ENCODE results near the gene METTL9.
"Not testable (repeated sequence)": the region's sequence is repeated elsewhere in the genome, so short reads cannot be mapped to it uniquely, and the experiment has no call there.

METTL9 gene

DNA sequence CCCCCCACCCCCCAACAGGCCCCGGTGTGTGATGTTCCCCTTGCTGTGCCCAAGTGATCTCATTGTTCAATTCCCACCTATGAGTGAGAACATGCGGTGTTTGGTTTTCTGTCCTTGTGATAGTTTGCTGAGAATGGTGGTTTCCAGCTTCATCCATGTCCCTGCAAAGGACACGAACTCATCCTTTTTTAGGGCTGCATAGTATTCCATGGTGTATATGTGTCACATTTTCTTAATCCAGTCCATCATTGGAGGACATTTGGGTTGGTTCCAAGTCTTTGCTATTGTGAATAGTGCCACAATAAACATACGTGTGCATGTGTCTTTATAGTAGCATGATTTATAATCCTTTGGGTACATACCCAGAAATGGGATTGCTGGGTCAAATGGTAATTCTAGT is 91.6 kb downstream of the METTL9 start:
- POLR2A ChIA-PET; H3K4me3 ChIP-seq (ENCODE audit: control insufficient read depth in 1 of 7, extremely low read depth in 1 of 7, insufficient read depth in 4 of 7, low read depth in 2 of 7, low read length in 6 of 7); CTCF ChIA-PET; H3K36me3 ChIP-seq (ENCODE audit: control insufficient read depth in 4 of 4, insufficient read depth in 4 of 4, low read length in 3 of 4); H3K27me3 ChIP-seq (replicated peaks in 2 of 5; ENCODE audit: control insufficient read depth in 4 of 5, insufficient read depth in 5 of 5, low read length in 4 of 5); DNase-seq; H3K27ac ChIP-seq (ENCODE audit: insufficient read depth in 1 of 2, low read depth in 1 of 2, low read length in 2 of 2, poor library complexity in 1 of 2, severe bottlenecking in 2 of 2); H3K4me1 ChIP-seq (ENCODE audit: control extremely low read depth in 1 of 4, control insufficient read depth in 4 of 4, insufficient read depth in 4 of 4, low read length in 3 of 4); H3K9me3 ChIP-seq (ENCODE audit: control extremely low read depth in 1 of 5, control insufficient read depth in 4 of 5, insufficient read depth in 2 of 5, low read depth in 1 of 5, low read length in 4 of 5): not testable (repeated sequence)
- WGBS (ENCODE audit: insufficient coverage): no CpG with 5 or more reads among the region's 4 CpGs

DNA sequence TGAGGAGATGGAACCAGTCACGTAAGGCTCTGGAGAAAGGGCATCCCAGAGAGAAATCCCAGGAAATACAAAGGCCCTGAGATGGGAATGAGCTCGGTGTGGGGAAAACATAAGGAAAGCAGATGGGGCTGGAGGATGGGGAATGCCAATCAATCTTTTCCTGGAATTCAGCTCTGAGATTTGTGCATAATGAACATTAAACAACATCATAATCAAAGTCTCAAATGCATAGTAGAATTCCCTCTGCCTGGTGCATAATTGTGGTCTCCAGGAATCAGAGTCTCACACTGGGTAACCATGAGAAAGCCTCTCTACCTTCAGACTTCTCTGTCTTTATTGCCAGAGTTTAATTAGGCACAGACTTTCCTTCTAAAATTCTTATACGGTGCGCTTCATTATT is 95.2 kb downstream of the METTL9 start:
- Histone ChIP-seq H3K27ac (ENCODE audit: insufficient read depth in 1 of 2, low read depth in 1 of 2, low read length in 2 of 2, poor library complexity in 1 of 2, severe bottlenecking in 2 of 2) (no peak overlapping the region), H3K4me3 (ENCODE audit: control insufficient read depth in 1 of 7, extremely low read depth in 1 of 7, insufficient read depth in 4 of 7, low read depth in 2 of 7, low read length in 6 of 7) (no peak overlapping the region), H3K4me1 (ENCODE audit: control extremely low read depth in 1 of 4, control insufficient read depth in 4 of 4, insufficient read depth in 4 of 4, low read length in 3 of 4) (no peaks in the 10 kb centered on the region), H3K27me3 (replicated peaks in 2 of 5; ENCODE audit: control insufficient read depth in 4 of 5, insufficient read depth in 5 of 5, low read length in 4 of 5) (peaks cover 0 to 5% (median 0%) of the 10 kb centered on the region in 5 experiments), H3K9me3 (ENCODE audit: control extremely low read depth in 1 of 5, control insufficient read depth in 4 of 5, insufficient read depth in 2 of 5, low read depth in 1 of 5, low read length in 4 of 5) (no peaks in the 10 kb centered on the region), H3K36me3 (ENCODE audit: control insufficient read depth in 4 of 4, insufficient read depth in 4 of 4, low read length in 3 of 4) (no peaks in the 10 kb centered on the region)
- ChIA-PET POLR2A (no interaction called here), CTCF (interaction anchor here (0.8 to 2.0 kb wide), 3 partner anchors 11 to 21 kb away, joined by 3 to 4 read pairs (median 4); no protein-coding TSS in a partner anchor)
- DNase-seq: no peak
- WGBS (ENCODE audit: insufficient coverage): 93% methylated on average over 3 of the region's 4 CpGs

DNA sequence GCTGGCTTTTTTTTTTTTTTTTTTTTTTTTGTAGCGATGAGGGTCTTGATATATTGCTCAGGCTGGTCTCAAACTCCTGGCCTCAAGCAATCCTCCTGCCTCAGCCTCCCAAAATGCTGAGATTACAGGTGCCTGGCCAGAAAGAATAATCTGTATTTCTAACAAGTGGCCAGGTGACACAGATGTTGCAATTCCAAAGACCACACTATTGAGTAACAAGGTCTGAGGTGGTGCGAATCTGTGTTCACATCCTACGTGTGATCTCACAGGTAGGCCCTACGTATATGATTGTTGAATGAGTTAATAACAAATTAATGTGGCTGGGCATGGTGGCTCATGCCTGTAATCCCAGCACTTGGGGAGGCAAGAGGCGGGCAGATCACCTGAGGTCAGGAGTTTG is 97.7 kb downstream of the METTL9 start:
- 100% methylated on average over 2 of the region's 5 CpGs for WGBS (ENCODE audit: insufficient coverage)
- Histone ChIP-seq H3K4me1 (ENCODE audit: control extremely low read depth in 1 of 4, control insufficient read depth in 4 of 4, insufficient read depth in 4 of 4, low read length in 3 of 4) (no peaks in the 10 kb centered on the region), H3K27me3 (replicated peaks in 2 of 5; ENCODE audit: control insufficient read depth in 4 of 5, insufficient read depth in 5 of 5, low read length in 4 of 5) (peaks cover 0 to 5% (median 0%) of the 10 kb centered on the region in 5 experiments), H3K36me3 (ENCODE audit: control insufficient read depth in 4 of 4, insufficient read depth in 4 of 4, low read length in 3 of 4) (no peaks in the 10 kb centered on the region), H3K9me3 (ENCODE audit: control extremely low read depth in 1 of 5, control insufficient read depth in 4 of 5, insufficient read depth in 2 of 5, low read depth in 1 of 5, low read length in 4 of 5) (no peaks in the 10 kb centered on the region), H3K4me3 (ENCODE audit: control insufficient read depth in 1 of 7, extremely low read depth in 1 of 7, insufficient read depth in 4 of 7, low read depth in 2 of 7, low read length in 6 of 7) (no peak overlapping the region), H3K27ac (ENCODE audit: insufficient read depth in 1 of 2, low read depth in 1 of 2, low read length in 2 of 2, poor library complexity in 1 of 2, severe bottlenecking in 2 of 2) (no peak overlapping the region)
- ChIA-PET CTCF (no interaction called here), POLR2A (no interaction called here)
- no peak for DNase-seq

DNA sequence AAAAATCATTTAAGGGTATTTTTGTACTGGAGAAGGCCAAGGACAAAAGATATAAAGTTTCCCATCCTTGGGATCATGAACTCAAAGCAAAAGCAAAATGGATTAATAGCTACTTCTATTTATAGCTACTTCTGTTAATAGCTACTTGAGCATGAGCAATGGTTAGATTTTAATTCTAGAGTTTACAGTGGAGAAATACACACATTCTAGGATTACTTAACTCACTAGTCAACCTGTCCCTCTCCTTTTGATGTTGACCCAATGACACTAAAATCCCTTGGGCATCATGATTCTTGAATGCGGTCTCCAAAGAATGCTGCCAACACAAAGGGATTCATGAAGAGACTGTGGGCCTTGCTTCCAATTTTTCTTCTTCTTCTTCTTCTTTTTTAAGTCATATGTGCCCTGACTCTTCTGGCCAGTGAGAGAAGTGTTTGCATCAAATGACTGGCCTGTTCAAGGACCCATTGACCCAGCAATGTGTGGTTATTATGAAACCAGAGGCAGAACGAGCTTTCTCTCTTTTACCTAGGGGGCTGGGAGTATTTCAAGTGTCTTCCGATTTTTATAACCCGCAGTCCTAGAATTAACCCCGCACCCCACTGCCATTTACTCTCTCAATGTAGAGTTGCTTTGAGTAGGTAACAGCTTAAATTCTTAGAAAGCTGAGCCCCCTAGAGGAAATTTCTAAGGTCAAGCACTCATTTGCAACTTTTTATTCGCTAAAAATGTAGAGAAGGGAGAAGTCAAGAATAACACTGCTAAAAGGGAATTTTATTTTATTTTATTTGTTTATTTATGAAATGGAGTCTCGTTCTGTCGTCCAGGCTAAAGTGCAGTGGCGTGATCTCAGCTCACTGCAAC is 99.0 kb downstream of the METTL9 start:
- Histone ChIP-seq H3K27me3 (replicated peaks in 2 of 5; ENCODE audit: control insufficient read depth in 4 of 5, insufficient read depth in 5 of 5, low read length in 4 of 5) (peaks cover 0 to 5% (median 0%) of the 10 kb centered on the region in 5 experiments), H3K36me3 (ENCODE audit: control insufficient read depth in 4 of 4, insufficient read depth in 4 of 4, low read length in 3 of 4) (no peaks in the 10 kb centered on the region), H3K9me3 (ENCODE audit: control extremely low read depth in 1 of 5, control insufficient read depth in 4 of 5, insufficient read depth in 2 of 5, low read depth in 1 of 5, low read length in 4 of 5) (no peaks in the 10 kb centered on the region), H3K4me1 (ENCODE audit: control extremely low read depth in 1 of 4, control insufficient read depth in 4 of 4, insufficient read depth in 4 of 4, low read length in 3 of 4) (no peaks in the 10 kb centered on the region), H3K4me3 (ENCODE audit: control insufficient read depth in 1 of 7, extremely low read depth in 1 of 7, insufficient read depth in 4 of 7, low read depth in 2 of 7, low read length in 6 of 7) (no peak overlapping the region), H3K27ac (ENCODE audit: insufficient read depth in 1 of 2, low read depth in 1 of 2, low read length in 2 of 2, poor library complexity in 1 of 2, severe bottlenecking in 2 of 2) (no peak overlapping the region)
- POLR2A ChIA-PET: no interaction called here
- CTCF ChIA-PET: interaction anchor here (1.0 to 1.4 kb wide), 3 partner anchors 10 to 33 kb away, joined by 3 read pairs; no protein-coding TSS in a partner anchor
- DNase-seq: no peak
- WGBS (ENCODE audit: insufficient coverage): 90% methylated on average over 6 of the region's 9 CpGs

DNA sequence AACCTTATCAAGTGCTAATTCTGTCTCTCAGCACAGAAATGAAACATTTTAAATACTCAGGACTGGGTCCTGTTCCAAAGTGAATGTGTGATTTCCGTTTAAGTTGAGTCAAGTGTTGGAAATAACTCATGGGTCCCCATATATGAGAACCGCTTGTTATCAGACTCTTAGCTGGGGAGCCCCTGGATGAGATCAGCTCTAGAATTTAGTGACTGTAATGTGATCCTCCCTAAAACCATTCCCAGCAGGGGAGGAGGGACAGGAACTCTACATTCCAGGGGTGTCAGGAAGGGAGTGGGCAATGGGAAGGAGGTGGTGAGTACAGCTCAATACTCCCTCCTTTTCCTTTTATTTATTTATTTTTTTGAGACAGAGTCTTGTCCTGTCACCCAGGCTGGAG is 101.9 kb downstream of the METTL9 start:
- Histone ChIP-seq H3K27me3 (replicated peaks in 2 of 5; ENCODE audit: control insufficient read depth in 4 of 5, insufficient read depth in 5 of 5, low read length in 4 of 5) (no peaks in the 10 kb centered on the region), H3K4me1 (ENCODE audit: control extremely low read depth in 1 of 4, control insufficient read depth in 4 of 4, insufficient read depth in 4 of 4, low read length in 3 of 4) (no peaks in the 10 kb centered on the region), H3K27ac (ENCODE audit: insufficient read depth in 1 of 2, low read depth in 1 of 2, low read length in 2 of 2, poor library complexity in 1 of 2, severe bottlenecking in 2 of 2) (no peak overlapping the region), H3K36me3 (ENCODE audit: control insufficient read depth in 4 of 4, insufficient read depth in 4 of 4, low read length in 3 of 4) (no peaks in the 10 kb centered on the region), H3K4me3 (ENCODE audit: control insufficient read depth in 1 of 7, extremely low read depth in 1 of 7, insufficient read depth in 4 of 7, low read depth in 2 of 7, low read length in 6 of 7) (no peak overlapping the region), H3K9me3 (ENCODE audit: control extremely low read depth in 1 of 5, control insufficient read depth in 4 of 5, insufficient read depth in 2 of 5, low read depth in 1 of 5, low read length in 4 of 5) (no peaks in the 10 kb centered on the region)
- ChIA-PET CTCF (interaction anchor here (0.7 to 1.6 kb wide), 2 partner anchors 9 to 44 kb away, joined by 3 to 9 read pairs; no protein-coding TSS in a partner anchor), POLR2A (no interaction called here)
- no CpG with 5 or more reads among the region's 2 CpGs for WGBS (ENCODE audit: insufficient coverage)
- no peak for DNase-seq

DNA sequence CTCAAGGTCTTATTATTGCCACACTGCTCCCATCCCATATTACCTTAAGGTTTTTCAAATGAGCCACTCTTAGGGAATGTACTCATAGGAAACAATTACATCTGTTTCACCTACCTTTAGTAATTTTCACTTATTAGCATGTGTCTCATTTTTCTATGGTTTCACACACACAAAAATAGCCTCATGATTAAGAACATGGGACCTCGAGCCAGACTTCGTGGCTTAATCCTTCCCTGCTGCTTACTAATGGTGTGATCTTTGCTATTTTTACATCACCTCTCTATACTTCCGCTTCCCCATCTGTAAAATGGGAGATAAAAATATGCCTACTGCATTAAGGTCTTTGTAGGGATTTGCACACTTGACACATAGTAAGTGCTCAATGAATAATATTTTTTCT is 102.9 kb downstream of the METTL9 start:
- Histone ChIP-seq H3K9me3 (ENCODE audit: control extremely low read depth in 1 of 5, control insufficient read depth in 4 of 5, insufficient read depth in 2 of 5, low read depth in 1 of 5, low read length in 4 of 5) (no peaks in the 10 kb centered on the region), H3K36me3 (ENCODE audit: control insufficient read depth in 4 of 4, insufficient read depth in 4 of 4, low read length in 3 of 4) (no peaks in the 10 kb centered on the region), H3K4me3 (ENCODE audit: control insufficient read depth in 1 of 7, extremely low read depth in 1 of 7, insufficient read depth in 4 of 7, low read depth in 2 of 7, low read length in 6 of 7) (no peak overlapping the region), H3K27me3 (replicated peaks in 2 of 5; ENCODE audit: control insufficient read depth in 4 of 5, insufficient read depth in 5 of 5, low read length in 4 of 5) (no peaks in the 10 kb centered on the region), H3K27ac (ENCODE audit: insufficient read depth in 1 of 2, low read depth in 1 of 2, low read length in 2 of 2, poor library complexity in 1 of 2, severe bottlenecking in 2 of 2) (no peak overlapping the region), H3K4me1 (ENCODE audit: control extremely low read depth in 1 of 4, control insufficient read depth in 4 of 4, insufficient read depth in 4 of 4, low read length in 3 of 4) (no peaks in the 10 kb centered on the region)
- CTCF ChIA-PET: no interaction called here
- POLR2A ChIA-PET: no interaction called here
- DNase-seq: no peak
- 94% methylated on average over 2 of the region's 3 CpGs for WGBS (ENCODE audit: insufficient coverage)

DNA sequence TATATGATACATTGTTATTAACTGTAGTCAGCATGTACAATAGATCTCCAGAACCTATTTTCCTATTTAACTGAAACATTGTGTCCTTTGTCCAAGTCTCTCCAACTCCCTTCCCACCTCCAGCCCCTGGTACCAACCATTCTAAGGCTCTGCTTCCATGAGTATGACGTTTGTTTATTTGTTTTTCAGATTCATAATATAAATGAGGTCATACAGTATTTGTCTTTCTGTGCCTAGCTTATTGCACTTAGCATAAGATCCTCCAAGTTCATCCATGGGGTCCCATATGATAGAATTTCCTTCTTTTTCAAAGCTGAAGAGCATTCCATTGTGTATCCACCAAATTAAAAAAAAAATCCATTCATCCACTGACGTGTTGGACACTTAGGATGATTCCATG is 103.8 kb downstream of the METTL9 start:
- Histone ChIP-seq H3K27me3 (replicated peaks in 2 of 5; ENCODE audit: control insufficient read depth in 4 of 5, insufficient read depth in 5 of 5, low read length in 4 of 5) (no peaks in the 10 kb centered on the region), H3K9me3 (ENCODE audit: control extremely low read depth in 1 of 5, control insufficient read depth in 4 of 5, insufficient read depth in 2 of 5, low read depth in 1 of 5, low read length in 4 of 5) (no peaks in the 10 kb centered on the region)
- POLR2A ChIA-PET: no interaction called here

More for the DNA sequence above, 103.8 kb downstream of the METTL9 start:
- no peak for DNase-seq
- Histone ChIP-seq H3K36me3 (ENCODE audit: control insufficient read depth in 4 of 4, insufficient read depth in 4 of 4, low read length in 3 of 4) (no peaks in the 10 kb centered on the region), H3K4me1 (ENCODE audit: control extremely low read depth in 1 of 4, control insufficient read depth in 4 of 4, insufficient read depth in 4 of 4, low read length in 3 of 4) (peaks cover 0 to under 1% (median 0%) of the 10 kb centered on the region in 4 experiments), H3K4me3 (ENCODE audit: control insufficient read depth in 1 of 7, extremely low read depth in 1 of 7, insufficient read depth in 4 of 7, low read depth in 2 of 7, low read length in 6 of 7) (no peak overlapping the region), H3K27ac (ENCODE audit: insufficient read depth in 1 of 2, low read depth in 1 of 2, low read length in 2 of 2, poor library complexity in 1 of 2, severe bottlenecking in 2 of 2) (no peak overlapping the region)
- CTCF ChIA-PET: no interaction called here
- 83% methylated on average over 1 of the region's 2 CpGs for WGBS (ENCODE audit: insufficient coverage)
